T47D (cell line): ENCODE results near the gene SSH3.

Experiments
- DNase-seq, 2 experiments: peaks; one replicate each; pipeline versions ENCODE4 v3.0.0 to v3.0.0-alpha.2; 2011 to 2012; ENCODE audit warnings: low read depth in 1 of 2, low spot score in 1 of 2
- JUND ChIP-seq: IDR thresholded peaks from 2 replicates; pipeline ENCODE4 v1.6.1; 2012; ENCODE audit warnings: low read depth
- in situ Hi-C: cut with HindIII; loops from 2 replicates; pipeline ENCODE4 v1.10.0; 2016; ENCODE audit warnings: low sequenced_read_pairs, low pct_unique_long_range_greater_than_20kb

The SSH3 gene

GRCh38 chr11:67345920-67346819, 42.8 kb downstream of the SSH3 start:
- TF ChIP-seq JUND, result no peak
- peak in 1 of 2 experiments; percentile 95 for DNase-seq
- in situ Hi-C loops, result no loop called here

- TF ChIP-seq JUND, result no peak
- no peak for DNase-seq
- in situ Hi-C loops, result no loop called here
Observed at GRCh38 chr11:67347964-67348749, 44.8 kb downstream of the SSH3 start.

DNA sequence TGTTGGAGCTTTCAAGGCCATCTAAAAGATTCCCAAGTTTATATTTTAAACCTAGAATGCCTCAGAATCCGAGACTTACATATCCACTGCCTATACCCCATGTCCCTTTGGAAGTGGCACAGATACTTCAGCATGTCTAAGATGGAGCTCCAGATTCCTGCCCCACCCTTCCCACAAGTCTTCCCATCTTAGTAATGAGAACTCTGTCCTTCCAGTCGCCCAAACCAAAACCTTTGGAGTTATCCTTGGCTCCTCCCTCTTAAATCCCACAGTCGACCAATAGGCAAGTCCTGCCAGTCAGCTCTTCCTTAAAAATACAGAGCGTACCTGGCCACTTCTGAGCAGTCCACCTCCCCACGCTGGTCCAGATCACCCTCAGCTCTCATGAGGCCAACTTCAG, 45.7 kb downstream of the SSH3 start:
- no peak for TF ChIP-seq JUND
- in situ Hi-C loops, result no loop called here
- DNase-seq, result peak in 1 of 2 experiments; percentile 47

DNA sequence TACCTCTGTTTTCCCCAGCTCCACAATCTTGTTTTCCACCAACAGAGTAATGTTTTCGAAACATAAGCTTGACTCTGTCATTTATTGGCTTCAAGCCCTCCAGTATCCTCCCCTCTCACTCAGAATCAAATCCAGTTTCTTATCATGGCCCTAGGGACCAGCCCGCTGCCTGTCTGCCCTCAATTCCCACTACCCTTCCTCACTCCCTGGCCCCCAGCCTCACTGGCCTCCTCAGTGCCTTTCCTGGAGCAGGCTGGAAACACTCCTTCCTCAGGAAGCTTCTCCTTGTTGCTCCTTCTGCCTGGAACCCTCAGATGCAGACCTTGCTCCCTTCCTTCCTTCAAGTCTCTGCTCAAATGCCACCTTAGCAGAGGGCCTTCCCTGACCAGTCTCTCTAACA, 46.1 kb downstream of the SSH3 start:
- in situ Hi-C loops, result no loop called here
- DNase-seq, result no peak
- TF ChIP-seq JUND, result no peak

- TF ChIP-seq JUND, result no peak
- no peak for DNase-seq
- in situ Hi-C loops, result no loop called here
Observed at GRCh38 chr11:67349928-67350465, 46.7 kb downstream of the SSH3 start.

DNA sequence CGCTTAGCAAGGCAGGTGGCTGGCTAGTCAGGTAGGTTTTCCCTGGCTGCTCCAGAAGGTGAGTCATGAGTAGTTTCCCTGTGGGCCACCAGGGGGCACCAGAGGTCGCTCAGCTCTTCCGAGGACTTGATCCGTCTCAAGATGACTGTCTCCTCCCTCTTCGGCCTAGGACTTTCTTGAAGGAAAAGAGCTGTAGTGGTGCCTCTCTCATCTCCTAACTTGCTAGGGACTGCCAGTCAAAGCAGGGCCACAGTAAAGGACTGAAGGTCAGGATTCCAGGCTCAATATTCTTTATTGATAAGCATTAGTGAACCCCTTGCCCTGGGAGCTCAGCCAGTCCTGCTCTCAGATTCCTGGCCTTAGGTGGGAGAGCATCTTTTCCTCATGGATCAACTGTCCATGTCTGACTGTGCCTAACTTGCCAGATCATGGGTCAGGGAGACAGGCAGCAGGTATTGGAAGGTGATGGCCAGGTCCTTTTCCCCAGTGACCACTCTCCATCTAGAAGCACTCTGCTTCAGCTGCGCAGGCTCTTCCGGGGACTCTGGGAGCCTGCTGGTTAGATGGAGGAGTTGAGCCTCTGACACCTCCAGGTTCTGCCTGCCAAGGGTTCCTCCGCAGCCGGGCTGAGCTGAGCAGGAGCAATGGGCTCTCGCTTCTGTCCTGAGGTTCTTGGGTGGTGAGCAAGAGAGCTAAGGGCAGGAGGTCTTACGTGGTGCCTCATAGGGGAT, 48.1 kb downstream of the SSH3 start:
- peak; percentile 83 to 91 for DNase-seq
- in situ Hi-C loops, result no loop called here
- TF ChIP-seq JUND, result no peak

- in situ Hi-C loops, result no loop called here
- no peak for TF ChIP-seq JUND
- peak in 1 of 2 experiments; percentile 79 for DNase-seq
Observed at GRCh38 chr11:67352546-67353316, 49.4 kb downstream of the SSH3 start.

- DNase-seq, result peak; percentile 96
- no peak for TF ChIP-seq JUND
- in situ Hi-C loops, result no loop called here
Observed at GRCh38 chr11:67353317-67354074, 50.2 kb downstream of the SSH3 start, which contains the start of gene POLD4. Gene POLD4, minus strand, starts transcription at chr11:67353546. Its CDS starts 147 bp downstream, at chr11:67353399.

DNA sequence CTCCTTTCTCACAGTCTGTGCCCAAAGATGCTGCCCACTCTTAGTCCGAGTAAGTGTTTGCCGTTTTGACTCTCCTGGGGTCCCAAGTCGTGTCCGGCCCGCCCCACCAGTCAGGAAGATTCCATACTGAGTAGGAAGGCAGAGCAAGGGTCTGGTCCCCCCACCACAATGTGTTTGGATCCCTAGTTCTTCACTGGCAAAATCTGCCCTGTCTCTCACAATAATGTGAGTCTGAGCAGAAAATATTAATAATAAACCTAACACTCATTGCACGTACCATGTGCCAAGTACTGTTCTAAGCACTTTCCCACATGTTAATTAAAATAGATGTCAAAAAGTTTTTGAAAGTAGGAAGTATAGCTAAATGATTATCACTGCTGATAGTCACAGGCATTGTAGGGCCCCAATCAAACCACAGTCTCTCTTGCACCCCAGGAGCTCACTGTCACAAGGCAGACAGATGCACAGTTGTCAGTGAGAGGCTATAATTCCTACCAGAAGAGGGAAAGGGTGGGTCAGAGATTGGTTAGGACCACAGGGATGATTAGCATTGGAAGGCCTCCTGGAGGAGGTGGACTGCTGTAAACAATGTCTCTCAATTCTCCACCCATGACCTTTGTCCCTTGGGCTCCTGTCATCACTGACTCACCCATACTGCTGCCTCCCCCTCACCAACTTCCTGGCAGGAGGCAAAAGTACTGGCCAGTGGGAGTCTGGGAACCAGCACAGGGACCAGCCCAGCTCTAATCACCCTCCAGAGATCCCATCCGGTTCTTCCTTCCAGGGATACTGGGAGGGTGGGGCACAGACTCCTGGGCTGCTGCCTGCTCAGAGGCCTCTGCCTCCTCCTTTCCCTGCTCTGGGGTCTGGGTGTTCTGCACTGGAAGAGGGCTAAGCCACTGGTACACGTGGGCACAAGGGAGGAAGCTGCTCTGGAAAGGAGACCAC, 51.0 kb downstream of the SSH3 start:
- in situ Hi-C loops, result no loop called here
- no peak for DNase-seq
- no peak for TF ChIP-seq JUND
